GM18499 (cell line): ENCODE measurements around the gene SLC35C1.

Source experiments
- ATAC-seq: cut with Tn5 transposase; IDR thresholded peaks from one replicate; pipeline ENCODE4 v1.9.1; 2021; ENCODE audit warnings: moderate number of reproducible peaks; ENCODE audit not compliant: insufficient read depth, unreplicated experiment

SLC35C1 gene

DNA sequence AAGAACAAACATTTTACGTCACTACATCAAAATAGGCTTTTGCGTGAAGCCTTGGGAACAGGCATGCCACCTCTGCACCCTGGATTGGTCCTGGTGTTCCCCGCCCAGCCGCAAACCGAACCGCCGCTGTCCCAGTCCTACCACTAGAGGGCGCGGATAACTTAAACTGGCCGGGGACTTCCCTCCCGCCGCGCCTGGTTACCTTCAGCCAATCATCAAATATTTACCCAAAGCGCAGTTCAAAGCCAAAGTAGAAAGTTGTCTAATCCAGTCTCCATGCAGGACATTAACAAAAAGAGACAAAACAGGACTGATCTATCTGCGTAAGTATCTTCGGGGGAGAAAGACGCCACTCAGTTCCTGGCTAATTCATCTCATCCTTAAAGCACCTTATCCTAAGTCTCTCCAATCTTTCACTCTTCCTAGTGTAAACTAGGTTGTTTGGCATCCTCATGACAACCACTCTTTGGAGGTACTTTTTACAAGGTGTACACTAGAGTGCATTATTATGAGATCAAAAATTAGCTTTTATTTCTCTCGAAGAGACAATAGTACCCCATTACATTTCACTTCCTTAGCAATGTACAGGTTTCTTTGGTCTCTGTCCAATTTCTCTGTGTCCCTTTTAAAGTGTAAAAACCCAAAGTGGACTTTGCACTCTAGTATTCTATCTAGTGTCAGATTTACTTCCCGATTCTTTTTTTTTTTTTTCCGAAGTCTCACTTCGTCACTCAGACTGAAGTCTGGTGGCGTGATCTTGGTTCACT lies 38.4 kb downstream of the SLC35C1 start:
- ATAC-seq: no peak

DNA sequence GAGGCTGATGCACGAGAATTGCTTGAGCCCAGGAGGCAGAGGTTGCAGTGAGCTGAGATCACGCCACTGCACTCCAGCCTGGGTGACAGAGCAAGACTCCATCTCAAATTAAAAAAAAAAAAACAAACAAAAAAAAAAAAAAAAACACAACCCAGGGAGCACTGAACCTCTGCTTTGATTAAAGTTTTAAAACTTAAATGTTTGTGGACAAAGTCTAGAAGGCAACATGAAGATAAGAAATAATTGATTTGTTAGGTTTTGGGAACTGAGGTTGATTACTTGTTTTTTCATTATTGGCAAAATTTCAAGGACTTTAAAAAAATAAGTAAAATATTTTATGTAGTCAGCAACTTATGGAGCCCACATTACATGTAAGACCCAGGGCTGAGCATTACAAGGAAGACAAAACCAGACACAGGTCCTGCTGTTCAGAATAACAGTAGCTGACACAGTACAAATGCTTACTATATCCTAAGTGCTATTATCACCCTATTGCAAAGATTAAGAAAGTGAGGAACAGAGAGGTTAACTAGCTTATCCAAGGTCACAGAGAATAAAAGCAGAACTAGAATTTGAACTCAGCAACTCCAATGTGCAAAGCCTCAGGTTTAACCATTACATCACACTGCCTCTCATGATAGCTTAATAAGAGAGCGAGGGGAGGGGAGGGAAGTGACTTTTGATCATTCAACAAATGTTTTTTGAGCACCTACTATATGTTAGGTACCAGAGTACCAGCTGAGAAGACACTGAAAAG lies 40.1 kb downstream of the SLC35C1 start:
- no peak for ATAC-seq

DNA sequence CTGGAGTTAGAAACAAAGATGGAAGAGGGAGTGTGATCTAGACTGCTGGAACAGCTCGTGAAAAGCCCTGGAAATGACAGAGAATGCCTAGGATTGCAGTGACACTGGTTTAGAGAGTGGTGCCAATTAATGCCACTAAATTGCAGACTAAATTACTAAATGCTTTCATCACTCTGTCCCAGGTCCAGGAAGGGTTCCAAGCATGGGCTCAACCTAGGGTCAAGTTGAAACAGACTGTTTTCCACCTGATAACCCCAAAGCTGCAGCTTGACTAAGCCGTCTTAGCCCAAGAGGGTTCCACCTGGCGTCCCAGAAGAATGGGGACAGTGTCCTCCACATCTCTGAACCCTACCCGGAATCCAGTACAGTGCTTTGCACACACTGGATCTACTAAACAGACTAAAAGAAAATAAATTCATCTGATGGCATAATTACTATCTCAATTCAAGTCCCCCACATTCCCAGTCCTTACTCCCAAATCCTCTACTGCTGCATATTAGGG lies 41.3 kb downstream of the SLC35C1 start:
- ATAC-seq: no peak

DNA sequence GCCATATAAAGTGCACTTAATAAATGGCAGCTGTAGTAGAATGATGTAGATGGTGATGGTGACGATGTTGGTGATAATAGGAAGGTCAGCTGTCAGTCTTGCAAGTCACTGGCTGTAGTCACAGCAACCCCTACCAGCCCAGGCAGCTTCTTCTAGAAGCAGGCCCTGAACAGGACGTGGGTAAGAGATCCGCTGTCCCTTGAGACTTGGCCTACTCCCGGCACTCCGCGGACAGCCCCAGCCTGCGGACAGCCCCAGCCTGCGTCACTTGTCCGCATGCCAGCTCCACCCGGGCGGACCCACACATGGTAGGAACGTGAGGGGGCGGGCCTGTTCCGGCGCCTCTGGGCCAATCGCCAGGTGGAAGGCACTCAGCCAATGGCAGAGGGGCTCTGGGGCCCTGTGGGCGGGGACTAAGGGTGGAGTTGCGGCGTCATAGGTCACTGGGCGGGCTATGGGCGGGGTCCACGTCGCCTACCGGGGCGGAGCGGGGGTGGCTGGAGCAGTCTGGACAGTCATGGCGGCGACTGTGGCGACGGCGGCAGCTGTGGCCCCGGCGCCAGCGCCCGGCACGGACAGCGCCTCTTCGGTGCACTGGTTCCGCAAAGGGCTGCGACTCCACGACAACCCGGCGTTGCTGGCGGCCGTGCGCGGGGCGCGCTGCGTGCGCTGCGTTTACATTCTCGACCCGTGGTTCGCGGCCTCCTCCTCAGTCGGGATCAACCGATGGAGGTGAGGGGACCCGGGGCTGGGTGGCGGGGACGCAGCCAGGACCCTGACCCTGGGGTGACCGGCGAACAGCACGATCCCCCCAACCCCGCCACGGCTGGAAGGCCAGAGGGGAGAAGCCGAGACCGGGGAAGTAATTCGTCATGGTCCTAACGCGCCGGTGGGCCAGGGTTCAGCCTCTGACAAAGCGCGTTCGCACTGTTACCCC lies 42.3 kb downstream of the SLC35C1 start, which contains the start of gene CRY2:
CRY2 (plus strand) TSS at position 502 of the 937 bp plus-strand sequence; CDS start at position 518, 16 bp downstream.
- ATAC-seq: peak; percentile 85

DNA sequence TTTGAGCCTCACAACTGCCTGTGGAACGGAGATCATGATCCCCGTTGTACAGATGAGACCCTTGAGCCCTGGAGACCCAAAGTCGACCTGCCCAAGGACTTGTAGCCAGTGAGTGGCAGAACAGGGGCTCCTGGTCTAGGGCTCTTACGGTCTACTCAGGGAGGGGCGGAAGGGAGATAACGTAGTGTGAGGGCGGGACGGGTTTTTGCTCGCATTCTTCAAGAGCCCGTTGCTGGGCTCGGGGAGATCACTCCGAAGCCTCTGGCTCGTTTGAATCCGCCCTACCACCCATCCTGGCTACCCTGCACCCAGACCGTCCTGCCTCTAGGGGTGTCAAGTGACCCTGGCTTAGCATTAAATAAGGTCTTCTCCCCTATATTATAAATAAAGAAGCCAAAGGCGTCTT lies 43.0 kb downstream of the SLC35C1 start:
- ATAC-seq: no peak

DNA sequence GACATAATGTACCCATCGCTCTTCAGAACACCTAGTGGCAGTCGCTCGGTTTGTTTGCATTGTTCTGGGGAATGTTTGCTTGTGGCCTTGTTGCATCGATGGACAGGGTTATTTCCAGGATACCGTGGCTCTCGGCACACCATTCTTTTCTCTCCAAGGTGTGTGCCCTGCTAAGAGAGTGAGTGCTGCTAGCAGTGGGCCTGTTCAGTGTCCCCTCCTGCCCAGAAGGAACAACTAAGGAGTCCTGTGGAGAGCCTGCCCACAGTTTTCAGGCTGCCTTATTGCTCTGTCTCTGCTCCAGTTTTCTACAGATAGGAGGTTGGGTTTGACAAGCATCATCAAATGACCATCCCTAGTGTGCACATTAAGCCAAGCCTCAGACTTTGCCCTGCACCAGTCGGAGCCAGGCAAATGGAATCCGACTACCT lies 43.7 kb downstream of the SLC35C1 start:
- ATAC-seq: no peak

DNA sequence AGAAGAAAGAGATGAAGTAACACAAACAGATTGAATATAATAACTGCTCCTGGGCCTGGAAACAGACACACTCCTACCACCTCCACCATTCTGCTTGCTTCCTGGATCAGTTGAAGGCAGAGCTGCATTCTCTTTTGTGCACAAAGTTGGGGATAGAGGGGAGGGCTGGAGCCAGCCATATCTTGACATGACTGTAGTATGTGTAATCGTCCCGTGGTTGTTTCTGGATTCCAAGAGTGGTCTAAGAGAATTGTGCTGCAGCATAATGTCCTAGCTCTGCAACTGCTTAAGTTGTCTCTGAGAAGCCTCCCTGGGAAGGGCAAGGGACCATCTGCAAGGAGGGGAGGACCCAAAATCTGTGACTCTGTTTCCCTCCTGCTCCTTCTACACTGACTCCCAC lies 45.5 kb downstream of the SLC35C1 start:
- ATAC-seq: no peak

DNA sequence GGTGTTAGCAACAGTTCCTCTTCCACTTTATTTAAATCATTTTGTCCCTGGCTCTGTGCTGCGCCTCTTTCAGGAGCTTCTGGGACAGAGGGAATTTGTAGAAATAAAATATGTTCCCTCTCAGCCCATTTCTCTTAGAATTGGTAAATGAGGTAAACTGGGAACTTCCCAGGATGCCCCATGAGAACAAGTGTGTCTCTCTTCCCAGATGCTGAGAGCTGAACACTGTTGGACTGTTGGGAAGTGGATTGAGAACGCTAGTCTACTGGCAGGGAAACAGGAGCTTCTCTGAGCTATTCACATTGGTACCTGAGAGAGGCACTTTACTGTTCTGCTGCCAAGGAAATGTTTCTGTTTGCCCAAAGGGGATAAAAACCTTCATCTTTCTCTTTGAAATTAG lies 46.3 kb downstream of the SLC35C1 start:
- ATAC-seq: no peak

DNA sequence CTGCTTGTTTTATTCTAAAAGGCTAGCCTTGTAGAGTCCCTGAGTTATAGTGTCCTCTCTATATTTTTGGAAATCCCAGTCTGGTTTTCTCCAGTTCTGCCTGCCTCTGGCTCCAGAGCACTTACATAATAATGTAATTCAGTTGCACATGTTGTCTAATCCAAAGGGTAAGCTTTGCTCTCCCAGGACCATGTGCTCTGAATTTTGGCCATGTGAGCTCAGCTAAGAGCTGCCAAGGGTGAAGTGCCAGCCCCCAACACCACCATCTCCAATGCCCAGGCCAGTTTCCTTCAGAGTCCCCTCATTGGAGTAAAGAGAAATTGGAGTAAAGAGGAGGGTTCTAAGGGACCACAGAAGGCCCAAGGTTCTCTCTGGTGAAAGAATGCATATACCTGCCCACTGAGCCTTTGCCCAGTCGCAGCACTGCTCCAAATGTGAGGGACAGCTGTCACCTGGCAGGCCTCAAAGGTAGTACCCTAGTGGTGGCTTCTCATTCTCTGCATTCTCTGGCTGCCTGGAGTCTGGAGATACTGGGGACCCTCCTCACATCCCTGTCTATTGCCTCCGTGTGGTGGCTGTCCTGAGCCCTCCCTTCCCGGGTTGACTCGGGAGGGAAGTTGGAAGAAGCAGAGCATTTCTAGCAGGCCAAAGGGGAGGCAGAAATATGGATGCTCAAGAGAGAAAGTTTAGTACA lies 47.2 kb downstream of the SLC35C1 start:
- ATAC-seq: no peak

DNA sequence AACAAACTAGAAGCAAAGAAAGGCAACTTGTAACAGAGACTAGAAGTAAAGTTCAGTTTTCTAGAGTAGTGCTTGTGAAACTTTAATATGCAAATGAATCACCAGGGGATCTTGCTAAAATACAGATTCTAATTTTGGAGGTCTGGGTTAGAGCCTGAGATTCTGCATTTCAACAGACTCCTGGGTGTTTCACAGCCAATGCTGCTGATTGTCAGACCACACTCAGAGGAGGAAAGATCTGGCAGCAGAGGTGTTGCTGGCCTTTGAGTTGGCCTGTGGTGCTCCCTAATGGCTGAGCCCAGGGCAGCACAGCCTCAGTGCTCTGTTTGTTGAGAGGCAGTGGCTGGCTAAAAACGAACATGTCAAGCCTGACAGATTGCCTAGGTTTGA lies 47.8 kb downstream of the SLC35C1 start:
- ATAC-seq: no peak

DNA sequence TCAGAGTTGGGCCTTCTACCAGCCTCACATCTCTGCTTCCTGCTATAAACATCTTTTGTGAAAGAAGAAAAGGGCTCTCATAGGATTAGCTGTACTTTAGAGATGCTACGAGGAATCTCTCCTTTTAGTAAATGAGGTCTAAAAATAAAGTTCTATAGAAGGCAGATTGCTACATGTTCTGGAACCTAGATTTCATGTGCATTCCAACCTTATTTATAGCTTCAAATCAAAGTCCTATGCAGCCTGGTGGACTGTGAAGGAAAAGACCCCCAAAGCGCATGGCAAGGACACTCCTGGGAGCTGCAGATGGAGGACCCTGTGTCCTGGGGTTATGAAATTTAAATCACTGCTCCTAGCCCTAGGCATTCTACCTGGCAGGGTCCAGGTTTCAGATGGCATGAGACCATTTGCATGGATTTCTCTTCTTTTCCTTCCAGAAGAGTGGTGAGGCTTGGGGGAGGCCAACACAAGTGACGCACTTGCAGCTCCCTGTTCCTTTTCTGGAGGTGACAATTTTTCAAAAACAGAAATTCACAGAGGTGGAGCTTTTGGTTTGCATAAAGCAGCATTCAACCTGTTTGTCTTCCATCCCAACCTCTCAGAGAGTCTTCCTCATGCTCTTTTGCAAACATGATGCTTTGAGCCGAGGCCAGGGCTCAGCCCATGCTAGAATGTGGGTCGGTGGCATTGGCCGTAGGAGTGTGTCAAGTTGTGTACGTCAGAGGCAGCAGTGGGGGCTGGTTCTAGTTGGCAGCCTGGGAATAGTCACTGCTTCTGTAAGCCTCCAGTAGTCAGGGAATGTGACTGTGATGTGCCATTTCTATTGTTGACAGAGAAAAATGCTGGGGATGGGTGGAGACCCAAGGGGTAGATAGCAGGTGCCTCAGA lies 48.6 kb downstream of the SLC35C1 start:
- ATAC-seq: no peak

DNA sequence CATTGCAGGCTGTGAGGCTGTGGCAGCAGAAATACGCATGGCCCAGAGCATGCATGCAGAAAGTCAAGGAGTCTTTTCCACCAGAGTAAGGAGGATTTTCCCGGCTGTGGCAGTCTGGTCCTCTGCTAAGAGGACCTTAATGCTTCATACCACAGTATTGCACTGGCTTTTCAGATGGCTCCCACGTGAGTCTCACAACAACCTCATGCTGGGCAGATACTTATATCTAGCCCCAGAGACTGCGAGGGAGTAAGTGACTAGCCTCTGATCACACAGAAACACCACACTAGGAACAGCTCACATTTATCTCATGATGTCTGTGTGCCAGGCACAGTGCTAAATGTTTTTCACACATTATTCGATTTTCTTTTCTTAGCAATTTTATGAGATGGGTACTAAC lies 50.4 kb downstream of the SLC35C1 start:
- ATAC-seq: no peak

DNA sequence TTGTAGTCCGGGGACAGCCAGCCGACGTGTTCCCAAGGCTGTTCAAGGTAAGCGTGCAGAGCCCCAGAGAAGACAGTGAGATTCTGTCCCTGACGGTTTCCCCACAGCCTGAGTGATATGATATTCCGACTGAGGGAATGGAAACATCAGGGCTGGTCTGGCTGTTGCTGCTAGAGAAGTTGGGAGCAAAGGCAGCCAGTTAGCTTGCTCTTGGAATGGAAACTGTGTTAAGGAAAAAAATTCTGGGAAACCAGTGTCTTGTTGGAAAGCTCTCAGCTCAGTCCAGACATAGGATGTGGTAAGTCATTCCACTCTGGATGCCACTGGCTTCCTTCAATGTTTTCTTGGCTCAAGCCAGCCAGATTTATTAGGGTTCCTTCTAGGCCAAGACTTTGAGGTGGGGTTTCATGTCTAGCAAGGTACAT lies 51.1 kb downstream of the SLC35C1 start:
- no peak for ATAC-seq

DNA sequence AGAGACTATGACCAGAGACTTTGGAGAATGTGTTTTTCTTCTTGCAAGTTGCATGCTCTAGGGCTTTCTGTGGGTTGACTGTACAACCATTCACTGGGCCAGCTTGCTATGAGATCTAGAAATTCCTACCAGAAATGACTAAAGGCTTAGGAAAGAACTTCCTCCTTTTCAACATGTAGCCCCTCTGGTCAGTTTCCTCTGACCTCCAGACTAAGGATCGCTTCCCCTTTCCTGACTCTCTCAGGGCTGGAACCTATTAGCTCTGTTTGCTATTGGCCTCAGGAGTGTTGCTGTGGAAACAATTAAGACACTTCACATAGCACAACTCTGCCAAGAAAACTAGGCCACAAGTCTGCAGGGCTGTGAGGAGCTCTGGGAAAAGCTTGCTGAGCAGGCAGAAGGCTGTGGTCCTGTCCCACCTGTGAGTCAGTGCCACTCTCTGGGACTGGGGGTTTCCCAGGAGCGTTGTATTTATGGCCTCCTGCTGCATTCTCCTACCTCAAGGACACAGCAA lies 53.1 kb downstream of the SLC35C1 start:
- ATAC-seq: no peak

DNA sequence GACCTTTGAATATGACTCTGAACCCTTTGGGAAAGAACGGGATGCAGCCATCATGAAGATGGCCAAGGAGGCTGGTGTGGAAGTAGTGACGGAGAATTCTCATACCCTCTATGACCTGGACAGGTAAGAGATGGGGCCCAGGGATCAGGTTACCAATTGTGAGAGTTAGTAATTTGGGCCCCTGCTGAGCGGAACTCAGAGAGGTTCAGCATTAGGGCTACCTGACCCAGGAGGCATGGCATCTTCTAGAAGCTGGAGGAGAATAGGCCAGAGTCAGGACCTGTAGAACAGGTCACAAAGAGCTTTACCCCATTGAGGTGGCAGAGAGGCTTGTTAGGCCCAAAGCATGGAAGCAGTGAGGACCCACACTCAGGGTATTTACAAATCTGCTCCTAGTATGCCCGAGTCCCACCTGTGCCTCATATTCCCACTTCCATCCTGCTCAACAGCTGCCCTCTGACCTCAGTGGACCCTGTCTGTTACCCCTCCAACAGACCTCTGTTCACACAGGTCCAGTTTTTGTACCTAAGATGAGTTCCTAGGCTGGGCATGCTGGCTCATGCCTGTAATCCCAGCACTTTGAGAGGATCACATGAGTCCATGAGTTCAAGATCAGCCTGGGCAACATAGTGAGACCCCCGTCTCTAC lies 53.9 kb downstream of the SLC35C1 start:
- ATAC-seq: no peak

DNA sequence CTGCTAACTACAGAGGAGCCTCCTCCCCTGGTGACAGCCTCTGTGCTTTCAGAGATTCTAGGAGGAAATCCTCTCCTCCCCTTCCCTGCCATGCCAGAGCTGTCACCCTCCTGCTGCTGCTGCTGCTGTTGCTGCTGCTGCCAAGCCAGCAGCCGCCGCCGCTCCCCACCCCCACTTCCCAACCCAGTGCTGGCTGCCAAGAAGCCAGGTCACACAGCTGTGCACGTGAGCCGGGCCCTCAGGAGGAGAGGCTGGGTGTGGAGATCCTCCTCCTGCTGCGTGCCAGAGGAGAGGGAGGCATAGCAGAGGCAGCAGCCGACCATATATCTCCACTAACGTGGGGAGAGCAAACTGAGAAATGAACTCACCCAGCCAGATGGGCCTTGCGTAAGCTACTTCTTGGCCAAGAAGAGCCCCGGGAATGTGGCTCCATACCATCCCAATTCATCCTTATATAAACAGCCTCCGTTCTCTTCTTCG lies 54.8 kb downstream of the SLC35C1 start:
- ATAC-seq: no peak

DNA sequence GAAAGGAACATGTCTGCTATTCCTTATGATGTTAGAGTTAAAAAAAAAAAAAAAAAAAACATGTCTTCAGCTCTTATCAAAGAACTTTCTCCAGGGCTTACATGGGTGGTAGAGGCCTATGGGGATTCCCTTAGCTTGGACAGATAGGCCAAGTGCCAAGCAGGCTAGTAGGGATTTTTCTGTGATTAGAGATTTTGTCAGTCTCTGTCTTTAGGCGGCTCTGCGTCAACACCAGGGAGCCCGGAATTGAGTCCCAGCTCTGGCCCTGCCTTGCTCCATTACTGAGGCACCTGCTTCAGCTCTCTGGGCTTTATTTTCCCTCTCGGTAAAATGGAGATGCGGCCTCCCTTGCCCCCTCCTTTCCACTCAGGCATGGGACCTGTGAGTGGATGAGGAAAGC lies 55.4 kb downstream of the SLC35C1 start:
- no peak for ATAC-seq
